Frontal cortex (tissue), 4 donors: ENCODE data around the gene ARID4B. TPM values are rescaled to one million over a fixed set of nuclear protein-coding genes. Genes with fewer than 3 reads are reported as not detected.
"Not testable (repeated sequence)": the region's sequence is repeated elsewhere in the genome, so short reads cannot be mapped to it uniquely, and the experiment has no call there.

ENCODE experiments used
- DNase-seq, 2 donors: peaks; one replicate each; pipeline ENCODE4 v3.0.0; 2012; ENCODE audit warnings: low spot score in 2 of 2
- FAIRE-seq: peaks from 2 replicates; lab custom pipeline; 2012; peaks lifted over from hg19 to GRCh38; lab: Jason Lieb, UNC
- total RNA-seq: library from RNA; depleted of rRNA; stranded (reverse); fragments of >200 nt; gene quantifications from one replicate; pipeline ENCODE4 v1.2.3, GENCODE V29; 2014
- donor health status: control.
- donor health status: control.
- donor health status: control.

The ARID4B gene
- total RNA-seq, 1 donor from 2014 or later = 92.9 TPM

DNA sequence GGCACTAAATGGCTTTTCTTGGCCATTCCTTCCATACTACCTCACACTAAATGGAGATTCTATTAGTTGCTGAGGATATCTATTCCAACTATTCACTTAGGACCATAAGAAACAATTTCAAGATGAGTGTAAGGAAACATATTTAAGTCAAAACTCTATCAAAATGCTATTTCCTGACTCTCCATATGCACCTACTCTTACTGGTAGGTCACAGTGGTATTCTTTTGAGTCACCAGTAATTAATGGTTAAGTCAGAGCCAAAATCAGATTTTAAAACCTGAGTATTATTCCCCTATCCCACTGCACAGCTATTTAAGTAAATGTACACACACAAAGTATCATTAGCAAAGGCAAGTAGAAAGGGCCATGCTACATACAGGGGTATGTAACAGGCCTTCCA is 50.3 kb downstream of the ARID4B start:
- FAIRE-seq = no peak
- DNase-seq = no peak

DNA sequence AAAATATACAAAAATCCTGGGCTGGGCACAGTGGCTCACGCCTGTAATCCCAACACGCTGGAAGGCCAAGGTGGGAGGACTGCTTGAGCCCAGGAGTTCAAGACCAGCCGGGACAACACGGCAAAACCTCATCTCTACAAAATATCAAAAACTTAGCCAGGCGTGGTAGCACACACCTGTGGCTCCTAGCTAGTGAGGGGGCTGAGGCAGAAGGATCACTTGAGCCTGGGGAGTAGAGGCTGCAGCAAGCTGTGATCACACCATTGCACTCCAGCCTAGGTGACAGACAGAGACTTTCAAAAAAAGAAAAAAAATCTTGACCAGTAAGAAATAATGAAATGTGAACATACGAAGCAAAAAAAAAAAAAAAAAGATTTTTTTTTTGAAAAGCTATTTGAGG is 52.1 kb downstream of the ARID4B start:
- FAIRE-seq (no peak), DNase-seq (no peak)

DNA sequence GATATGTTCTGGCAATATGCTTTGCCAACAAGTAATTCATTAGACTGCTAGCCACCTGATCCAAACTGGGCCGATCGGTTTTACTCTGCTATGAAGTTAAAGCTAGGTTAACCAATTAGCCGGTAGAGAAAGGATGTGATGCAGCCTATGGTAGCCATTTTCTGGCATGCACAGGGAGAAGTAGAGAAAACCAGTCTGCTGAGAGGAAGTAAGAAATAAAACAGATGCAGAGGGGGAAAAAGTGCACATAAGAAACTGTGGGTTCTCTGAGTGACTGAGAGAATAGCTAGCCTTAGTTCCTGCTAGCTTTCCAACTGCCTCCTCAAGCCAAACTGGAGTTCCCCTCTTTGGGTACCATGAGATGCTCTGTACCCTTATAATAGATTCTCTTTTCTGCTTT is 52.8 kb downstream of the ARID4B start:
- FAIRE-seq (no peak), DNase-seq (no peak)

DNA sequence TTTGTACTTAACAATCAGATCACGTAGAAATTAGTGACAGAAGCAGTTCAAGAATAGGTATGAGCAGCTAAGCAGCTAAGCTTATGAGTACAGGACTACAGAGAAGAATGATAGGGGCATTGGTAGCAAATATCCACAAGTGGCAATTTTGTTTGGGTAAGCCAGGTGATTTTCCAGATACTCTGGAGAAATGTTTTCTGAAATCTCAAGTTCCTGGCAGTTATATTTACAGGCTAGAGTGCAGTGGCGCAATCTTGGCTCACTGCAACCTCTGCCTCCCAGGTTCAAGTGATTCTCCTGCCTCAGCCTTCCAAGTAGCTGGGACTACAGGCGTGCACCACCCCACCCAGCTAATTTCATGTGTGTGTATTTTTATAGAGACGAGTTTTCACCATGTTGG is 55.1 kb downstream of the ARID4B start:
- no peak for DNase-seq
- FAIRE-seq = no peak

DNA sequence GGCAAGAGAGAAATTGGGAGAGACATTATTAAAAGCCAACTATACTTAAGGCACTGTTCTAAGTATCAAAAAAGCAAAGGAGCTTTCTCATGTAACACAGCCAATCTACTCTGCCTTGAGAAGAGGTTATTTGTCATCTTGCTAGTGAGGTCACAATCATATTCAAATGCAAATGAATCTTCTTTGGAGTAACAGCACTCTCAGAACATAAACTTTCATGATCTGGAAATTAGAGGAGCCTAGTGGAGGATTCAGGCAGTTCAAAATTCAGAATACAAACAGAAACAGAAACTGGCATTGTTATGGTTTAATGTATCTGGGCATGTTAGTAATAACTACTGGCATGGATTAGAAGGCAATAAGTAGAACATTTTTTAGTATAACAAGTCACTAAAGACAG is 57.4 kb downstream of the ARID4B start:
- DNase-seq (peak in 1 of 2 donors; percentile 18), FAIRE-seq (no peak)

DNA sequence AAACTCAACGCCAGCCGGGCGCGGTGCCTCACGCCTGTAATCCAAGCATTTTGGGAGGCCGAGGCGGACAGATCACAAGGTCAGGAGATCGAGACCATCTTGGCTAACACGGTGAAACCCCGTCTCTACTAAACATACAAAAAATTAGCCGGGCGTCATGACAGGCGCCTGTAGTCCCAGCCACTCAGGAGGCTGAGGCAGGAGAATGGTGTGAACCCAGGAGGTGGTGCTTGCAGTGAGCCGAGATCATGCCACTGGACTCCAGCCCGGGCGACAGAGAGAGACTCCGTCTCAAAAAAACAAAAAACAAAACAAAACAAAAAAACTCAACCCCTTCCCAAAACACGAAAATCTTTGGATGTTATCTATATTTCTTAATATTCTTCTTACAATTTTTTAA is 58.0 kb downstream of the ARID4B start:
- DNase-seq, FAIRE-seq: not testable (repeated sequence)

DNA sequence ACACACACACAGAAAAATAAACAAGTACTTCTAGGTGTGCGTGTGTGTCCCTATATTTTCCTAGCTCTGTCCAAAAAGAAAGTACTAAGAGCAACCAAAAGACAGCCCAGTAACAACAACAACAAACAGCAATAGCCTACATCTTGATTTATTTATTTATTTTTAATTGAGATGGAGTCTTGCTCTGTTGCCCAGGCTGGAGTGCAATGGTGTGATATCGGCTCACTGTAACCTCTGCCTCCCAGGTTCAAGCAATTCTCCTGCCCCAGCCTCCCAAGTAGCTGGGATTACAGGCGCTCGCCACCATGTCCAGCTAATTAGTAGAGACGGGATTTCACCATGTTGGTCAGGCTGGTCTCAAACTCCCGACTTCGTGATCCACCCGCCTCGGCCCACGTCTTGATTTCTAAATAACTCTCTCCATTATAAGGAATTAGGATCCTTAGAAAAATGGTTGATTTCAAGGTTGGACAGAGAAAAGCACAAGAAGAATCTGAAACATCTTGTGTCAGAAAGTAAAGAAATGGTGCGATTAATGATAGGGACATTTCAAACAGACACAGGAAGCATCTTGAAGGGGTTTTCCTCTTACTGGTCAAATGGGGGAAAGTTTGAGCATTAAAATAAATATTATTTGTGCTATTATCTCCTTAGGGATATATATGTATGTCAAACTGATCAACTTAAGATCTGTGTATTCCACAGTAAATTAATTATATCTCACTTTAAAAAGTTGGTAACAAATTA is 59.4 kb downstream of the ARID4B start:
- no peak for DNase-seq
- FAIRE-seq = no peak

DNA sequence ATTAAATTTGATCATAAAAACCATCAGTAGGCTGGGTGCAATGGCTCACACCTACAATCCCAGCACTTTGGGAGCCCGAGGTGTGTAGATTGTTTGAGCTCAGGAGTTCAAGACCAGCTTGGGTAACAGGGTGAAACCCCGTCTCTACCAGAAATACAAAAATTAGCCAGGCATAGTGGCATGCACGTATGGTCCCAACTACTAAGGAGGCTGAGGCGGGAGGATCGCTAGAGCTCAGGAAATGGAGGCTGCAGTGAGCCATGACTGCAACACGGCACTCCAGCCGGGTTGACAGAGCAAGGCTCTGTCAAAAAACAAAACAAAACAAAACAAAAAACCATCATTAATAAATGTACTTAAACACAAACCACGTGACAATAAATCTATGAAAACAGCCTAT is 61.0 kb downstream of the ARID4B start:
- no peak for FAIRE-seq

DNA sequence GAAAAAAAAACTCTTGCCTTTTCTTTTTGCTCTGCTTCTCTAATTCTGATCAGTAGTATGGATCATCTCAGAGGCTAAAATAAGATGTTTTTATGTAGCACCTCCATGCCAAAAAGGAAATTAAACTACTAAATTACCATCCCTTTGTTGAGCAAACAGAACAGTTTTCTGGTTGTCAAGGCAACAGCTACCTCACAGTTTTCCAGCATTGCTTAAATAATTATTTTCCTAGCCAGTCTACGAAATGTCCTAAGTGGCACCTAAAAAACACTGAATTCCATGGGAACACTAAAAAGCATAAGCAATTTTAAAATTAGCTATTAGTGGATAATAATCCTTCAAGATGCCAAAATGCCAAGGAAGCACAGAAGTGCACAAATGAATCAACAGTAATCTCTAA is 61.7 kb downstream of the ARID4B start:
- FAIRE-seq = no peak
- DNase-seq = no peak

More for the DNA sequence above, 61.0 kb downstream of the ARID4B start:
- no peak for DNase-seq

DNA sequence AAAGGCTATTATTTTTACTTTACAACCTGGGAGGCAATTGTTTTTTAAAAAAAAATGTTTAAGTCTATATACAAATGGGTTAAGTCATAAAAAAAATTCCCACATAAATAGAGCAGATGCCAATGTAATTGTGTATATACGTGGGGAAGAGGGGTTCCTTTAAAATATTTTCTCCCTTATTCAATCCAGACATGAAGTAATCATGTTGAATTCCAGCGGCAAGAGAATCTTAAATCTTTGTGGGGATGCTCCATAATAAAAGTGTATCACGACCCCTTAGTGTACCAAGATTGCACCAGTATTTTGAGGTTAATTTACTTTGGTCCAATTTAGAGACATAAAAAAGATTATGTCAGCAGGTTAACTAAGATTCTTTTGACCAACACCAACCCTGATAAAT is 62.1 kb downstream of the ARID4B start:
- no peak for DNase-seq
- FAIRE-seq = no peak

DNA sequence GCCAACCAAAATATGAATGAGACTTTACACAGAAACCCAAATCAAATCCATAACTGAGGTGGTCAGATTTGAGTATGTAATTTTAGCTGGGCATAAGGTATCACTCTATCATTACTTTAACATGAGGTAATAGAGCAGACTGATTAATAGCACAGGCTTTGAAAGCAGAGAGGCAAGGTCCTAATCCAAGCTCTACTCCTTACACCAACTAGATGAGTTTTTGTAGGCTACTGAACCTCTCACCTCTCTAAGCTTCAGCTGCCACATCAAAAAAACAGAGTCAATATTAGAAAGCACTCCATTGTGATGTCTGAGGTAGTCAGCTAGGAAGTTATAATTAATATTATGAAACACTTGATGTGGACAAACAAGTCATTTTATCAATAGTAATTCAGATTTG is 63.7 kb downstream of the ARID4B start:
- DNase-seq (no peak), FAIRE-seq (no peak)

DNA sequence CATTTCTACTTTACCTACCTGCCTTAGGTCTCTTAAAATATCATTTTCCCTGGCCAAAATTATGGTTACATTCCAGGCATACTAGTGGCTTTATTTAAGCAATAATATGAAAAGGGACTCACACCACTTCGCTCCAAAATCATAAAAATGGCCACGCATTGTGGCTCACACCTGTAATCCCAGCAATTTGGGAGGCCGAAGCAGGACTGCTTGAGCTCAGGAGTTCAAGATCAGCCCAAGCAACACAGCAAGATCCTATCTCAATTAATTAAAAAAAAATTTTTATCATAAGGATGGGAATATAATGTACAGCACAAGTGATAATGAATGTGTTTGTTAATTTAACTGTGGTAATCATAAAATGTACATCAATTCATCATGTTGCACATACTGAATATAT is 65.4 kb downstream of the ARID4B start:
- FAIRE-seq = no peak
- no peak for DNase-seq

DNA sequence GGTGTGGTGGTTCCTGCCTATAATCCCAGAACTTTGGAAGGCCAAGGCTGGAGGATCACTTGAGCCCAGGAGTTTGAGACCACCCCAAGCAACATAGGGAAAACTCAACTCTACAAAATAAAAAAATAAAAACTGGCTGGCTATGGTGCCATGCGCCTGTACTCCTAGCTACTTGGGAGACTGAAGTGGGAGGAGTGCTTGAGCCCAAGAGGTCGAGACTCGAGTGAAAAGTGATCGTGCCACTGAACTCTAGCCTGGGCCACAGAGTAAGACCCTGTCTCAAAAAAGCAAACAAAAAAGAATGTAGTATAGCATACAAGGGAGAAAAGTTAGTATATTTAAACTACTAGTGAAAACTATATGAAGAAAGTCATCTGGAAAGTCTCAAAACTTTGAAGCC is 66.7 kb downstream of the ARID4B start:
- FAIRE-seq (no peak), DNase-seq (no peak)

DNA sequence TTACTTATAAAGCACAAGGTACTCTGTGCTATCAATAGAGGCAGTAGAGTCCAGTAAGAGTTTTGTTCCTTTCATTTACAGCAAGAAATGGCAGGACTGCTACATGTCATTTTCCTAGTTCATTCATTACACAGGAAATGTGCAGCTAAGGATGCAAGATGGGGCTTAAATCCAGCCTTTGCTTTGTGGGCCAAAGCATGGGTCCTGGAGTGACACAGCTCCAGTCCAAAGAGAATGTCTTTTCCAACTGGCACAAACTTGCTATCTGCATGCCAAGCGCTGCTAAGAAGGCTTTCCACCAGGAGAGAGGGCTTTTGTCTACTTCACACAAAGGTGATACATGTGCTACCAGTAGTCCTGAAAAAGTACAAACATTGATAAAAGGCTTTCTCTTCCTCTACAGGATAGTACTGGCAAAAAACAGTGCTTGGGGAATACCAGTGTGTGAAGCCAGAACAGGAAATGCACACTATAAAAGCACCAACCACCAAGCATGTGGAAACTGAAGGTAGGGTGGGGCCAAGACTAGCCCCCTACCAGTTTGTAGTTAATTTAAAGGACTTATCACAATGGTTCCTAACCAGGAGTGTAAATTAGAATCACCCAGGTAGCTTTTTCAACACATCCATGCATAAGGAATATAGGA is 68.7 kb downstream of the ARID4B start:
- DNase-seq (no peak), FAIRE-seq (no peak)

DNA sequence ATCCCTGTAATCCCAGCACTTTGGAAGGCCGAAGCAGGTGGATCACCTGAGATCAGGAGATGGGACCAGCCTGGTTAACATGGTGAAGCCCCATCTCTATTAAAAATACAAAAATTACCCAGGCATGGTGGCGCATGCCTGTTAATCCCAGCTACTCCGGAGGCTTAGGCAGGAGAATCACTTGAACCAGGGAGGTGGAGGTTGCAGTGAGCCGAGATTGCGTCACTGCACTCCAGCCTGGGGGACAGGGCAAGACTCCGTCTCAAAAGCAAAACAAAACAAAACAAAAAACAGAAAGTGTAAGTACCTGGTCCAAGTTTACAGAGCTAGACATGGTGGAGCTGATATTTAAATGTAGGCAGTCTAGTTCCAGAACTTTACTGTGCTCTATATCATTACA is 69.9 kb downstream of the ARID4B start:
- FAIRE-seq, DNase-seq: not testable (repeated sequence)

DNA sequence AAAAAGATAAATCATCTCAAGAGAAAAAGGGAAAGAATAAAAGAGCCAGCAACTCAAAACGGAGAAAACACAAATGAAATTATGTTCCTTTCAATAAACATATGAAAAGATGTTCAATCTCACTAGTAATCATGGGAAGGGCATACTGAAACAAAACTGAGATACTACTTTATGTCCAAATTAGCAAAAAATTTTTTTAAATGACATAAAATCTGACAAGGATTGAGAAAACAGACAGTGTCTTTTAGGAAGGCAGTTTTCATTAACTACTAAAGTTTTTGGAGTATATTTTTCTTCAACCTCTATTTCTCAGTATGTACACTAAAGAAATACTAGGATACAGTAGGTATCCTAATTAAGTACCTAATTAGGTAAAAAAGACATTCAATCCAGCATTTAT is 73.3 kb downstream of the ARID4B start:
- DNase-seq = no peak
- no peak for FAIRE-seq

DNA sequence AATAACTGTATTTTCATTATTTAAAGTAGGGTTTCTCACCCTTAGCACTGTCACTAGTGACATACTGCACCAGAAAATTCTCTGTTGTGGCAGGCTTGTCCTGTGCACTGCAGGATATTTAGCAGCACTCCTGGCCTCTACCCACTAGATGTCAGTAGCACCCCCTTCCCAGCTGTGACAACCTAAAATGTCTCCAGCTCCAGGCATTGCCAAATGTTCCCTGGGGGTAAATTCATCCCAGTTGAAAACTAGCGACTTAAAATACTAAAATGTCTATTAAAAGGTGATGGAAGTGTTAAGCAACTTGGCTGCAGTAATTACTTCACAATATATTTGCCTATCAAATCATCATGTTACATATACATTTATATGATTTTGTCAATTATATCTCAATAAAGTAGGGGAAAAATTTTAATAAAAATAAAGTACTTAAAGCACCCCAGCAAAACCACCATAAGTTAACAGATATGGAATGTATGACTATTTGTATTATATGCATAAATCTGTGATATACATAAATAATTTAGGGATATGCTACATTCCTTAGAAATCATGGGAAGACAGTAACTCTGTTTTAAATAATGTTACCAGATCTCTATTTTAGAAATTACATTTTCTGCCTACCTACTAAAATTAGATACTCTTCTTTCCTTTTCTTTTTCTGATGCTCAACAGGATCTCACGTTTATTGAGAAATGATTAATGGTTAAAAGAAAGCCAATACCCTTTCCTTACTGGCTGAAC is 74.6 kb downstream of the ARID4B start:
- peak in 1 of 2 donors; percentile 22 for DNase-seq
- no peak for FAIRE-seq

DNA sequence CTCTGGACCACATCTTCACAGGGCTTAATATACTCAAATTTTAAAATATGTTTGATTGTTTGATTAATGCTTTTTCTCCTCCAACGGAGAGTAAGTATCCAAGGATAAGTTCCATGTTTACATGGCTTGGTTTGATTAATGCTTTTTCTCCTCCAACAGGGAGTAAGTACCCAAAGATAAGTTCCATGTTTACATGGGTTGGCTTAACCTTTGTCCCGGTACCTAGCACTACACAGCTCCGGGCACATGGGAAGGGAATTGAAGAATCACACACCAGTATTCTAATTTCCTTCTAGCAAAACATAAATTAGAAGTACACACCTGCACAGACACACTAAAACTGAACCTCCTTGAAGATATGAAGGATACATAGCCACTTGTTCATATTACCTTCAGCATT is 77.5 kb downstream of the ARID4B start:
- DNase-seq (no peak), FAIRE-seq (no peak)

DNA sequence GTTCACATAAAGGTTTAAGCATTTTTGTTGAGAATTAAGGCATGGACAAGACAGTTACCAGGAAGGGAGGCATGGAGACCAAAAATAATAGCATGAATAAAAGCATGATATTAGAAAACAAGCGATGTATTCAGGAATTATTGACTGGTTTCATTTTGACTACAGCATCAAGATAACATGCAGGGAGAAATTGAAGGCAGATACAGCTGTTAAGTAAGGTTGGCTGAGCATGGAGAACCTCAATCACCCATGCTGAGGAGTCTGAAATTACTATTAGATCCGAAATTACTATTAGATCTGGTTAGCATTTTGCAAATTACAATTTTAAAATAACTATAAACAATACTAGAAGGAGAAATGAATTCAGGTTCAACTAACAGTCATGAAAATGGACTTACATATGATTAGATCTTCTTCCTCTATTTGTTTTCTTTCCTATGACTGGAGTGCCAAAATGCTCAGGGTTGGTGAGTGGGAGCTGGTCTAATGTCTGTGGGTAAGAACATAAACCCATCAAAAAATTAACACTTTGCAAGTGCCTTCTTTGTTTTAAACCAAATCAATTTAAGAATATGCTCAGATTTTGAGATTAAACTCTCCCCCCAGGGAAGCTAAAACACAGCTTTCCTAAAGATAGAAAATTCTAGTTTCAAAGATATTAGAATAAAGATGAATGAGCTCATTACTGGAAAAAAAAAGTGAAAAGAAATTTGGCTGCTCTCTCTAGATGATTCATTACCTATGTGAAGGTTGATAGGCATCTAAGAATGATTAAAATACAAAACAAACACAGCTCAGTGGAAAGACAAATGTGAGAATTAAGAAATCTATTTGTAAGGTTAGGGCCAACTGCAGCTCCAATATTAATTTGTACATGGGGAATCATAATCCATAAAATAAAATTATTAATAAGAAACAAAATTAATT is 81.7 kb downstream of the ARID4B start:
- no peak for DNase-seq
- no peak for FAIRE-seq

DNA sequence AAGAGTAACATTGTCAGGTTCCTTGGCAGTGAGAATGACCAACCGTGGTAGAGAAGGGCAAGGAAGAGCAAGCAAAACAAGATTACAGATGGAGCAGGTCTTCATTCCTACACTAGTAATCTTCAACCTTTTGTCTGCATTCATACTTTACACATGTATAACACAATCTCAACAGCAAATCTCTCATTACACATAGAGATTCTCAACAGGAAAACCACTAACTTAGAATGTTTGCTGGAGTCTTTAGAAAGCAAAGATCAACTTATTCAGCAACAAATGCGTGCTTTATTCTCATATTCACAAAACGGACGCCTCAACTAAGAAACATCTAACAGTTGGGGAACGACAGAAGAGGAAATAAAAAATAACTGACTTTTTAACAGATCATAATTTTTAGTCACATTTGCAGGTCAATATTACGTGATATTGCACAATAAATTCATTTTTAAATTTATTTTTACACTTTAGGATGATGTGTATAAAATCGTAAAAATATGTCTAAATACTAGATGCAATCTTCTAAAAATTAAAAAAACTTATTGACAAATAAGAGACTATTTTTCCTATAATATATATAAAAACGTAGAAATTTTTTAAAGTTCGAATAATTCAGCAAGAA is 82.9 kb downstream of the ARID4B start:
- FAIRE-seq (peak; percentile 91), DNase-seq (no peak)
